ENCODE results near the gene ZBTB21.
"Not testable (repeated sequence)": the region's sequence is repeated elsewhere in the genome, so short reads cannot be mapped to it uniquely, and the experiment has no call there.

The ZBTB21 gene

DNA sequence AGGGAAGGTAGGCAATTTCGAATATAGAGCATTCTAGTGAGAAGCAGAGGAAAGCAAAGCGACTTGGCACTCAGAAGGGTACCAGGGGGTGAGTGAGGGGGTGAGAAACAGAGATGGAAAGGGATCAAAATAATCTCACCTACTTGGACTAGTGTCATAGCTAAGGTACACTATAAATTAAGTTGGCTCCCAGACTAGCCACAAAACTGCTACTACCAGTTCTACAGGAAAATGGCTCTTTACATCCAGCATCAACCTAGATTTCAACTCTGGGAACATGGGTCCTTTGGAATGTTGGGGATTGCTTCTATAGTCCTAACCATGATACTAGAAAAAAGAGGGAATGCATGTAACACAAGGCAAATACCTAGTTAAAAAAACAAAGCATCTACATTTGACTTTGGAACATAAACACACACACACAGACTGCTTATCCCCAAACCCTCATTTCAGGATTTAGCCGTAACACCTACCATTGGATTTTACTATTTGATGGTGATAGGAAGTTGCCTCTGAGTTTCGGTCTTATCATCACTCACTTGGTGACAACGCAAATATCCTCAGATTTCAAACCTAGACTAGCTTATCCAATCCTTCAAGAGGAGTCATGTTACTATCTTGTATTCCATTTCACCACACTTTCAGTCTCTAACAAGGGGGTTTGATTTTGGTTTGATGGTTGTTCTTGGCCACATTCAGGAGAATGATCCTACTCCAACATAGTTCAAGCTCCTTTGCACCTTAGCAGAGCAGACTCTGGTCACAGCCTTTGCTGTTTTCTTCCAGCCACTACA is 5.6 kb downstream of the ZBTB21 start:
- H3K27ac ChIP-seq (ENCODE audit: low read depth, low read length), result no peak overlapping the region
- H3K9ac ChIP-seq (ENCODE audit: low read depth, low read length), result no peak overlapping the region
- peaks cover 32% of the 10 kb centered on the region for H3K36me3 ChIP-seq (ENCODE audit: insufficient read depth, low read length)
- 0 out of 2 replicates have a peak, but pooled peaks cover 7% of the 10 kb centered on the region for H3K4me1 ChIP-seq (ENCODE audit: insufficient read depth, low read length)
- no peaks in the 10 kb centered on the region for H3K27me3 ChIP-seq (ENCODE audit: insufficient read depth, low read length)
- 92% methylated on average over 4 of the region's 5 CpGs for WGBS
- no peak overlapping the region for H3K4me3 ChIP-seq (ENCODE audit: low read length)
- H3K9me3 ChIP-seq (ENCODE audit: insufficient read depth, low read depth, low read length), result no peaks in the 10 kb centered on the region

DNA sequence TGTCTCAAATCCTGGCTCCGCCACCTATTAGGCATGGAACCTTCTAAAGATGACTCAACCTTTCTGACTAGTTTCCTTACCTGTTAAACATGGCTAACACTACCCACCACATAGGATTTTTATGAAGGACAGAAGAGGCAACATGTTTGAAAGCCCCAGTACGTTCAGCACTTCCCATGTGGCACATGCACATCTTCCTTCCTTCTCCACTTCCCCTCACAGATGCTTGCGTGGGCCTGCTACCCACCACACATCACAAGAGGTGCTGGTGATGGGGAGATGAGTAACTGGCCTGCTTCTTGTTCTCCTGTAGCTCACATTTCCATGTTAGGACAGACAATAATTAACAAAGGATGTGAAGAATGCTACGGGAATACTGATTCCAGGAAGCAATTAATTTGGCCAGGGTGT is 7.1 kb downstream of the ZBTB21 start:
- no peak overlapping the region for H3K9ac ChIP-seq (ENCODE audit: low read depth, low read length)
- no peak overlapping the region for H3K27ac ChIP-seq (ENCODE audit: low read depth, low read length)
- H3K27me3 ChIP-seq (ENCODE audit: insufficient read depth, low read length), result no peaks in the 10 kb centered on the region
- no peaks in the 10 kb centered on the region for H3K9me3 ChIP-seq (ENCODE audit: insufficient read depth, low read depth, low read length)
- no peak overlapping the region for H3K4me3 ChIP-seq (ENCODE audit: low read length)
- 94% methylated on average over 4 of the region's 4 CpGs for WGBS
- peaks cover 36% of the 10 kb centered on the region for H3K36me3 ChIP-seq (ENCODE audit: insufficient read depth, low read length)
- H3K4me1 ChIP-seq (ENCODE audit: insufficient read depth, low read length), result 0 out of 2 replicates have a peak, but pooled peaks cover 4% of the 10 kb centered on the region

DNA sequence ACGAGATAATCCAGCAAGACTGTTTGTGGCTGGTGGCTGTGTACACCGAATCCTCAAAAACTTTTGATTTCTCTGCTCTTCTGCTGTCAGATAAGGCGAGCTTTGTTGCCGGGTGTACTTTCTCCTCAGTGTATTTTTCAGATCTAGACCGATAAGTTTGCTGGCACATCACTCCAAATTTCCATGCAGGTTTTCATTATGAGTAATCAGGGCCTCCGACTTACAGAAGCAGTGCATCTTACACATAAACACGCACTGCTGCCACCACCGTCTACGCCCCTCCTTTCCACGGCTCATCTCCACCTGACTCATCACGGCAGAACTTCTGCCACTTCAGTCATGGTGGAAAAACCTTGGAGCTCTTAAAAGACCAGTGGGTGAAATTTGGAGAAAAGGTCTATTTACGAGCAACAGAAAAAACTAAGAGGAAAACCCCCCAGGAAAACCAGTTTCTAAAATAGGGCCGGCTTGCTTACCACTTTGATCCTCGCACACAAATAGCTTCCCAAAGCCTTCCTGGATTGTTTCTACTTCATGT is 7.7 kb downstream of the ZBTB21 start:
- H3K27ac ChIP-seq (ENCODE audit: low read depth, low read length), result no peak overlapping the region

DNA sequence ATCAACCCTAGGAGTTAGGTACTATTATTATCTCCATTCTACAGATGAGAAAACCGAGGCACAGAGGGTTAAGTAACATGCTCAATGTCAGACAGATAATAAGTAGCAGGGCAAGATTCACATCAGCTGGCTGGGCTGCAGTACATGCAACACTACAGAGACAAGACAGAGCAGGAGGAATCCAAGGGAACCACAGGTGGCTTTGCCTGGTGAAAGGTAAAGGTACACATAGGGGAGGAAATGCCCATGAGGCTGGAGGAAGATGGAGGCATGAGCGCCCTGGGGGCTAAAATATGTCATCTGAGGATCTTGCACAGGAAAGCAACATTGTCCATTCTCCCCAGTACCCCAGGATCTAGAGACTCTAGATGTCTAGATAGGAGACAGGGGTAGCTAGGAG is 8.4 kb downstream of the ZBTB21 start:
- WGBS, result 96% methylated on average over 2 of the region's 2 CpGs
- Histone ChIP-seq H3K9me3 (ENCODE audit: insufficient read depth, low read depth, low read length) (peaks cover 2% of the 10 kb centered on the region; the same call in 1 of the 2 replicates), H3K36me3 (ENCODE audit: insufficient read depth, low read length) (peaks cover 41% of the 10 kb centered on the region), H3K27me3 (ENCODE audit: insufficient read depth, low read length) (no peaks in the 10 kb centered on the region), H3K4me3 (ENCODE audit: low read length) (no peak overlapping the region), H3K9ac (ENCODE audit: low read depth, low read length) (no peak overlapping the region), H3K4me1 (ENCODE audit: insufficient read depth, low read length) (0 out of 2 replicates have a peak, but pooled peaks cover 4% of the 10 kb centered on the region), H3K27ac (ENCODE audit: low read depth, low read length) (no peak overlapping the region)

More for the DNA sequence above, 7.7 kb downstream of the ZBTB21 start:
- Histone ChIP-seq H3K4me1 (ENCODE audit: insufficient read depth, low read length) (0 out of 2 replicates have a peak, but pooled peaks cover 4% of the 10 kb centered on the region), H3K9me3 (ENCODE audit: insufficient read depth, low read depth, low read length) (no peaks in the 10 kb centered on the region), H3K4me3 (ENCODE audit: low read length) (no peak overlapping the region), H3K36me3 (ENCODE audit: insufficient read depth, low read length) (peaks cover 36% of the 10 kb centered on the region), H3K27me3 (ENCODE audit: insufficient read depth, low read length) (no peaks in the 10 kb centered on the region), H3K9ac (ENCODE audit: low read depth, low read length) (no peak overlapping the region)
- 96% methylated on average over 14 of the region's 14 CpGs for WGBS

DNA sequence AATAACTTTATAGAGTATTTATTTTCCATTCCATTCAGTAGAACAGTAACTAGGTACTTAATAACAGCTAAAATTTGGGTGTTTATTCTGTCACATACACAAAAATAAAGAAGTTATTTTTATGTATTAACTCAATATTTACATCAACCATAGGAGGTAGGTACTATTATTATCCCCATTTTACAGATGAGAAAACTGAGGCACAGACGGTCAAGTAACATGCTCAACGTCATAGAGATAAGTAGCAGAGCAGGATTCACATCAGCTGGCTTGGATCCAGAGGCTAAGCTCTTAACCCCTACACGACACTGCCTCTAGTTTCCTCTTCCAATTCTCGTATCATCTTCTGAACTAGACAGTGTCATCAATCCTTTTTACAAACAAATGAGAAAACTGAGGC is 9.3 kb downstream of the ZBTB21 start:
- H3K4me1 ChIP-seq (ENCODE audit: insufficient read depth, low read length), result 0 out of 2 replicates have a peak, but pooled peaks cover 4% of the 10 kb centered on the region
- H3K9me3 ChIP-seq (ENCODE audit: insufficient read depth, low read depth, low read length), result peaks cover 10% of the 10 kb centered on the region
- H3K4me3 ChIP-seq (ENCODE audit: low read length), result no peak overlapping the region
- 96% methylated on average over 4 of the region's 4 CpGs for WGBS
- no peak overlapping the region for H3K9ac ChIP-seq (ENCODE audit: low read depth, low read length)
- no peaks in the 10 kb centered on the region for H3K27me3 ChIP-seq (ENCODE audit: insufficient read depth, low read length)
- H3K27ac ChIP-seq (ENCODE audit: low read depth, low read length), result no peak overlapping the region
- H3K36me3 ChIP-seq (ENCODE audit: insufficient read depth, low read length), result peaks cover 48% of the 10 kb centered on the region

DNA sequence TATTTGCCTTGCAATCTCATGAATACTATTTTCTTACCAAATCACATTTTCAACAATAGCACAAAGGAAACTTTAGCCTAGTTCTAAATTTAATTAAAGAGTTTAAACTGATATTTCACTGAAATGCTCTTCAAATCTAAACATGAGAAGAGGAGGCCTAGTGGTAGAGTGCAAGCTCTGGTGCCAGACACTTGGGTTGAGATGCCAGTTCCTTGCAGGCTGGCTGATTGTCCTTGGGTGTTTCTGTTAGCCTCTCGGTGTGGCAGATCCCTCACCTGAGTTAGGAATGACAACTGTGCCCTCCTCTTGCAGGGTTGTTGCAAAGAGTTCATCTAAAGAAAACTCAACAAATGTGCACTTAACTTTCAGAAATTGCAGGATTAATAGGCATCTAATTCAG is 12.5 kb downstream of the ZBTB21 start:
- H3K27me3 ChIP-seq (ENCODE audit: insufficient read depth, low read length), result no peaks in the 10 kb centered on the region
- no peak overlapping the region for H3K27ac ChIP-seq (ENCODE audit: low read depth, low read length)
- H3K4me1 ChIP-seq (ENCODE audit: insufficient read depth, low read length), result no peaks in the 10 kb centered on the region
- peaks cover 16% of the 10 kb centered on the region for H3K9me3 ChIP-seq (ENCODE audit: insufficient read depth, low read depth, low read length)
- H3K4me3 ChIP-seq (ENCODE audit: low read length), result no peak overlapping the region
- H3K9ac ChIP-seq (ENCODE audit: low read depth, low read length), result no peak overlapping the region
- WGBS, result 93% methylated on average over 1 of the region's 1 CpG
- peaks cover 77% of the 10 kb centered on the region for H3K36me3 ChIP-seq (ENCODE audit: insufficient read depth, low read length)

DNA sequence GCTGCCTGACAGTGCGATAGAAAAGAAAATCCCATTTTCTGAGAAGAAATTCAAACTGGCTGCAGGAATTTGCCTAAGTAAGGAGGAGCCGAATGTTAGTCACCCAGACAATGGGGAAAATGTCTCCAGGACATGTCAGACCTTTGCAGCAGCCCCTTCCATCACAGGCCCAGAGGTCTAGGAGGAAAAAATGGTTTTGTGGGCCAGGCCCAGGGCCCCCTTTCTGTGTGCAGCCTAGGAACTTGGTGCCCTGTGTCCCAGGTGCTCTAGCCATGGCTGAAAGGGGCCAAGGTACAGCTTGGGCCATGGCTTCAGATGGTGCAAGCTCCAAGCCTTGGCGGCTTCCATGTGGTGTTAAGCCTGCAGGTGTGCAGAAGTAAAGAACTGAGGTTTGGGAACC is 14.6 kb downstream of the ZBTB21 start:
- H3K4me1 ChIP-seq (ENCODE audit: insufficient read depth, low read length), result no peaks in the 10 kb centered on the region
- no peak overlapping the region for H3K27ac ChIP-seq (ENCODE audit: low read depth, low read length)
- H3K27me3 ChIP-seq (ENCODE audit: insufficient read depth, low read length), result no peaks in the 10 kb centered on the region
- H3K9ac ChIP-seq (ENCODE audit: low read depth, low read length), result no peak overlapping the region
- WGBS, result 97% methylated on average over 3 of the region's 3 CpGs
- H3K9me3 ChIP-seq (ENCODE audit: insufficient read depth, low read depth, low read length), result peaks cover 16% of the 10 kb centered on the region
- no peak overlapping the region for H3K4me3 ChIP-seq (ENCODE audit: low read length)
- peaks cover 79% of the 10 kb centered on the region for H3K36me3 ChIP-seq (ENCODE audit: insufficient read depth, low read length)

DNA sequence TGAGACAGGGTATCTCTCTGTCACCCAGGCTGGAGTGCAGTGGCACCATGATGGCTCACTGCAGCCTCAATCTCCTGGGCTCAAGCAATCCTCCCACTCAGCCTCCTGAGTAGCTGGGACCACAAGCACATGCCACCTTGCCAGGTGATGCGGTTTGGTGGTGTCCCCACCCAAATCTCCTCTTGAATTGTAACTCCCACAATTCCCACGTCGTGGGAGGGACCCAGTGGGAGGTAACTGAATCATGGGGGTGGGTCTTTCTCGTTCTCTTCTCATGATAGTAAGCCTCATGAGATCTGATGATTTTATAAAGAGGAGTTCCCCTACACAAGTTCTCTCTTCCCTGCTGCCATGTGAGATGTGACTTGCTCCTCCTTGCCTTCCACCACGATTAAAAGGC is 15.5 kb downstream of the ZBTB21 start:
- Histone ChIP-seq H3K9me3 (ENCODE audit: insufficient read depth, low read depth, low read length) (peaks cover 16% of the 10 kb centered on the region), H3K36me3 (ENCODE audit: insufficient read depth, low read length) (peaks cover 73% of the 10 kb centered on the region)
- not testable (repeated sequence) for H3K27ac ChIP-seq (ENCODE audit: low read depth, low read length); H3K27me3 ChIP-seq (ENCODE audit: insufficient read depth, low read length); H3K4me1 ChIP-seq (ENCODE audit: insufficient read depth, low read length); H3K9ac ChIP-seq (ENCODE audit: low read depth, low read length); H3K4me3 ChIP-seq (ENCODE audit: low read length)
- 99% methylated on average over 4 of the region's 5 CpGs for WGBS

DNA sequence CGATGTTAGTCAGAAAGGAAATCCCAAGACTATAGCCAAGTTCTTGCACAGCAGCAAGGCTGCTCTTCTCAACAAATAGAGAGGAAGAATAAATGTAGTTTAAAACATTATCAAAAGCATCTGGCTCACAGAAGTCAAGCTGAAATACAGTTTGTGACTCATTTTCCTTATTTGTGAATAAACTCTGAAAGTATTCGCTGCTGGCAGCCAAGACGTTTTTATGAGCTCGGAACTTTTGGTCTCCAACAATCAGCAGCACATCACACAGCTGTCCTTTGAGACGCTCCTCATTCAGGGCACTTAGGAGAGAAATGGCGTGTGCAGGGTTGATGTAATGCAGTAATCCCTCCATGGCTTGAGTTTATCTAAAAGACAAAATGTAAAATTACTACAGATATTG is 16.4 kb downstream of the ZBTB21 start:
- H3K9ac ChIP-seq (ENCODE audit: low read depth, low read length), result no peak overlapping the region
- H3K36me3 ChIP-seq (ENCODE audit: insufficient read depth, low read length), result peaks cover 69% of the 10 kb centered on the region
- no peaks in the 10 kb centered on the region for H3K27me3 ChIP-seq (ENCODE audit: insufficient read depth, low read length)
- H3K4me1 ChIP-seq (ENCODE audit: insufficient read depth, low read length), result no peaks in the 10 kb centered on the region
- peaks cover 16% of the 10 kb centered on the region for H3K9me3 ChIP-seq (ENCODE audit: insufficient read depth, low read depth, low read length)
- WGBS, result 96% methylated on average over 6 of the region's 6 CpGs
- H3K27ac ChIP-seq (ENCODE audit: low read depth, low read length), result no peak overlapping the region
- H3K4me3 ChIP-seq (ENCODE audit: low read length), result no peak overlapping the region

DNA sequence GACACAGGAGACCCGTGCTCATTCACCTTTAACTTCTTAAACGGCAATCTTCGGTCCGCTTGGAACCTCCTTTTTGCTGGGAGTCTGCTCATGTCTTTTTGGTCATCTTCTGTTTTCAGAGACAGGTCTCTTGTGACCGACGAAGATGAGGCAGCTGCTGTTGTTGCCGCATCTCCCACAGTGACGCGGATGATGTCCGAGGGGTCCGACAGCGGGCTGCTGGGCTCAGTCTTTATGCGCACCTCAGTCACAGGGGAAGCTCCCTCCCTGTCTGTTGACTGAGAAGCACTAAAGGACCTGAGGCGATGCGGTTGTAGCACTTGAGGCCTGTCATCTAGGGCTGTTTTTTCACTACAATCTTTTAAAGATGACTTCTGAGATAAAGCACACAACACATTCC is 17.6 kb downstream of the ZBTB21 start:
- Histone ChIP-seq H3K4me1 (ENCODE audit: insufficient read depth, low read length) (no peaks in the 10 kb centered on the region), H3K27ac (ENCODE audit: low read depth, low read length) (no peak overlapping the region), H3K4me3 (ENCODE audit: low read length) (no peak overlapping the region), H3K9me3 (ENCODE audit: insufficient read depth, low read depth, low read length) (peaks cover 16% of the 10 kb centered on the region), H3K27me3 (ENCODE audit: insufficient read depth, low read length) (no peaks in the 10 kb centered on the region), H3K36me3 (ENCODE audit: insufficient read depth, low read length) (peaks cover 65% of the 10 kb centered on the region), H3K9ac (ENCODE audit: low read depth, low read length) (no peak overlapping the region)
- 98% methylated on average over 15 of the region's 15 CpGs for WGBS

DNA sequence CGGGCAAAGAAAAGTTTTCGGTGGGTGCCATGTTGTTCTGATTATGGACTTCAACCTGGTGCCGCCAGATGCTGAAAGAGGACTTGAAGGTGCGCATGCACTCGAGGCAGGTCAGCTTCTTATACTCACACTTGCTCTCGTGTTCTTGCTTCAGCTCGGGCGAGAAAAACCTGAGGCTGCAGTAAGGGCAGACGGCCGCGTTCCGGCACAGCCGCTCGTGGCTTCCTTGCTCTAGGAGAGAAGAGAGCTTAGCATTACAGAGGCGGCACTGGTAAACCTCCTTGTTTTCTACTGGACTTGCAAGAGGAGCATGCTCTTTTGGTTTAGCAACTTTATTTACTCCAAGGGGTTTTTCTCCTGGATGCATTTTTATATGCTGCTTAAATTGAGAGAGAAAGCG is 18.5 kb downstream of the ZBTB21 start:
- Histone ChIP-seq H3K9me3 (ENCODE audit: insufficient read depth, low read depth, low read length) (peaks cover 12% of the 10 kb centered on the region), H3K27ac (ENCODE audit: low read depth, low read length) (no peak overlapping the region), H3K4me3 (ENCODE audit: low read length) (no peak overlapping the region), H3K9ac (ENCODE audit: low read depth, low read length) (no peak overlapping the region), H3K4me1 (ENCODE audit: insufficient read depth, low read length) (no peaks in the 10 kb centered on the region), H3K27me3 (ENCODE audit: insufficient read depth, low read length) (no peaks in the 10 kb centered on the region), H3K36me3 (ENCODE audit: insufficient read depth, low read length) (peaks cover 58% of the 10 kb centered on the region)
- 97% methylated on average over 16 of the region's 16 CpGs for WGBS
